ENCODE results near the gene HOXA7. TPM values are rescaled to one million over a fixed set of nuclear protein-coding genes. Genes with fewer than 3 reads are reported as not detected.
A peak's percentile ranks its signal among the peaks of the same experiment; 100 is the strongest.

HOXA7 gene
- total and polyA plus RNA-seq, 2 donors (not counting 3 experiments of a cell fraction or from before 2014, with no cell fraction given): 18.1 to 18.5 TPM

DNA sequence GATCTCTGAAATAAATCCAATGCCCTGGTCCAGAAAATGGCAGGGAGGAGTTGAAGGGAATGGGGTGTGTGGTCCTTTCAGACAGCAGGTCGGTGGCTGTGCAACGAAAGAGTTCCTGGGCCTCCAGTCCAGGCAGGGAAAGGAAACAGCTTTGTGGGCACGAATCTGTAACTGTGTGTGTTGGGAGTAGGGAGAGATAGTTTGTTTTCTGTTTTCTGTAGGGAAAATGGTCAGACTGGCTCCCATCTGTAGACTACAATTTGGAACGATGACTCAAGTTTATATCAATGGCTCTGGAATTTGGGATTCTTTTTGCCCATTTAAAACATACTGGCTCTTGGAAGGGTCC lies 11.4 kb upstream of the HOXA7 start:
- Histone ChIP-seq H3K27ac (ENCODE audit: insufficient read depth, low read depth, low read length) (peak overlapping the region; percentile 91), H3K36me3 (ENCODE audit: control insufficient read depth in 2 of 2, extremely low read depth in 1 of 2, insufficient read depth in 2 of 2, low read length in 2 of 2) (peaks cover 2 to 7% of the 10 kb centered on the region in 2 experiments), H3K9me1 (replicated peaks; ENCODE audit: control insufficient read depth, extremely low read depth, insufficient read depth, low read length) (no peaks in the 10 kb centered on the region), H3K4me1 (ENCODE audit: control insufficient read depth, extremely low read depth, insufficient read depth, low read length) (peaks cover 45% of the 10 kb centered on the region), H3K79me2 (ENCODE audit: control insufficient read depth, insufficient read depth, low read length) (peaks cover 98% of the 10 kb centered on the region), H3K4me2 (ENCODE audit: insufficient read depth, low read length) (peak overlapping the region; percentile 70), H3K27me3 (ENCODE audit: control insufficient read depth in 2 of 2, insufficient read depth in 2 of 2, low read length in 2 of 2) (no peaks in the 10 kb centered on the region), H3K4me3 (replicated peaks in 1 of 3; ENCODE audit: insufficient read depth in 1 of 3, low read depth in 1 of 3, low read length in 3 of 3) (peak overlapping the region; percentile 31 to 98 (median 63)), H2AFZ (ENCODE audit: low read depth, low read length) (no peak overlapping the region), H3K9ac (replicated peaks; ENCODE audit: extremely low read depth, insufficient read depth, low read length) (peak overlapping the region; percentile 85), H4K20me1 (replicated peaks; ENCODE audit: control insufficient read depth, extremely low read depth, insufficient read depth, low read length) (no peaks in the 10 kb centered on the region), H3K9me3 (replicated peaks; ENCODE audit: control insufficient read depth, insufficient read depth, low read length) (no peaks in the 10 kb centered on the region)
- dilution Hi-C loops (cut with MboI; ENCODE audit: extremely low pct_ligation_motif_present, low sequenced_read_pairs) (loop anchor here (10.0 to 25.0 kb wide), 3 partner anchors 313 to 981 kb away; no protein-coding TSS in a partner anchor), intact Hi-C loops (cut with micrococcal nuclease) (loop anchor here (2.0 kb wide), 1 partner anchor 49 kb away; no protein-coding TSS in a partner anchor)
- POLR2A ChIA-PET: interaction anchor here (1.1 to 1.7 kb wide), 3 partner anchors 9 to 12 kb away, joined by 4 to 5 read pairs (median 5); no protein-coding TSS in a partner anchor
- TF ChIP-seq EZH2 (IDR thresholded peaks at IDR 0.05; ENCODE audit: borderline replicate concordance, low read depth, low read length, severe bottlenecking) (no peak), JUN (IDR thresholded peaks at IDR 0.05; ENCODE audit: borderline replicate concordance, insufficient read depth, insufficient read length, low read depth) (no peak), FOS (IDR thresholded peaks at IDR 0.05; ENCODE audit: borderline replicate concordance, insufficient read depth, low read length) (no peak), POLR2AphosphoS5 (IDR thresholded peaks at IDR 0.05; ENCODE audit: insufficient read depth, low read depth, low read length) (peak; percentile 1)
- BruUV-seq (replicated peaks): no TSS peak
- no peak for FAIRE-seq
- no peak for DNase-seq (ENCODE audit: low read depth, low spot score)
- CTCF ChIA-PET: interaction anchor here (0.7 to 7.4 kb wide), 8 partner anchors 9 to 798 kb away, joined by 3 to 86 read pairs (median 9); partner anchors contain the start of genes HOXA3, HOXA5 and HOXA6
